HepG2 (cell line): Measurements from ENCODE around the gene MNX1. TPM values are rescaled to one million over a fixed set of nuclear protein-coding genes. Genes with fewer than 3 reads are reported as not detected.

Experiments used
- ATAC-seq: fragments of 200-7000 bp; cut with Tn5 transposase; 3 replicates; pipeline ENCODE4 v1.9.1; 2020; ENCODE audit warnings: mild to moderate bottlenecking, moderate library complexity
- BruUV-seq: library from RNA; stranded (reverse); fragments of 400-500 nt; replicated peaks from 2 replicates; lab custom pipeline; 2021; lab: Mats Ljungman, UMichigan
- CTCF ChIA-PET: fragments of 300-600 bp; formaldehyde crosslinking; extraction: SDS; loops from one replicate; lab custom pipeline; 2021; ENCODE audit warnings: low total read pairs, inconsistent platforms, low intra/inter-chr PET ratio; lab: Yijun Ruan, JAX
- POLR2A ChIA-PET: fragments of 350-600 bp; sonication (Branson Sonifier 250); formaldehyde crosslinking; loops from one replicate; lab custom pipeline; 2020; ENCODE audit warnings: antibody characterized with exemption, inconsistent platforms; lab: Yijun Ruan, JAX
- DNase-seq: peaks from one replicate; pipeline ENCODE4 v3.0.0-alpha.2; 2015; ENCODE audit warnings: low spot score
- FAIRE-seq: peaks from 3 replicates; lab custom pipeline; 2011; peaks lifted over from hg19 to GRCh38; lab: Jason Lieb, UNC
- H2AFZ ChIP-seq: one replicate; pipeline ENCODE4 v1.6.1; 2011; ENCODE audit warnings: low read length, inconsistent platforms
- H3K27ac ChIP-seq: fragments of 300-600 bp; 3 replicates; pipeline ENCODE4 v1.8.0; 2011; ENCODE audit warnings: mixed run types, mild to moderate bottlenecking, mixed read lengths, low read length, inconsistent platforms; ENCODE audit not compliant: insufficient read depth; ENCODE audit errors: extremely low read length
- H3K27me3 ChIP-seq, 2 experiments: fragments of 200-600 bp in 1 of 2; 2 replicates in 1 of 2; 3 replicates in 1 of 2; pipeline versions ENCODE4 v1.6.0 to v1.8.0; 2011; ENCODE audit warnings: low read length in 2 of 2, mild to moderate bottlenecking in 2 of 2, moderate library complexity in 2 of 2, inconsistent platforms in 1 of 2; ENCODE audit not compliant: insufficient read depth in 2 of 2, control insufficient read depth in 1 of 2
- H3K36me3 ChIP-seq, 2 experiments: fragments of 200-600 bp in 1 of 2; replicated peaks in 1 of 2; 2 replicates in 1 of 2; 3 replicates in 1 of 2; pipeline versions ENCODE4 v1.5.1 to v1.8.0; 2011; ENCODE audit warnings: low read length in 2 of 2, inconsistent platforms in 1 of 2; ENCODE audit not compliant: insufficient read depth in 2 of 2, control insufficient read depth in 1 of 2
- H3K4me1 ChIP-seq: 2 replicates; pipeline ENCODE4 v1.5.1; 2012; ENCODE audit warnings: low read length, inconsistent platforms; ENCODE audit not compliant: insufficient read depth
- H3K4me2 ChIP-seq: 2 replicates; pipeline ENCODE4 v1.6.0; 2011; ENCODE audit warnings: low read depth, low read length, inconsistent platforms
- H3K4me3 ChIP-seq, 3 experiments: fragments of 200-600 bp in 1 of 3; sonication (generic), shearing (Covaris generic) in 1 of 3; replicated peaks in 1 of 3; 2 replicates each; pipeline ENCODE4 v1.5.1; 2011 to 2016; ENCODE audit warnings: low read length in 3 of 3, inconsistent platforms in 2 of 3, low read depth in 2 of 3, mild to moderate bottlenecking in 2 of 3, control low read depth in 1 of 3, mixed read lengths in 1 of 3; ENCODE audit not compliant: insufficient read depth in 1 of 3
- H3K79me2 ChIP-seq: one replicate; pipeline ENCODE4 v1.6.1; 2011; ENCODE audit warnings: low read length, inconsistent platforms; ENCODE audit not compliant: insufficient read depth
- H3K9ac ChIP-seq: 2 replicates; pipeline ENCODE4 v1.6.0; 2011; ENCODE audit warnings: mild to moderate bottlenecking, low read depth, low read length, inconsistent platforms; ENCODE audit not compliant: insufficient read depth
- H3K9me3 ChIP-seq: 2 replicates; pipeline ENCODE4 v1.5.1; 2012; ENCODE audit warnings: mild to moderate bottlenecking, low read length
- H4K20me1 ChIP-seq: 2 replicates; pipeline ENCODE4 v1.6.0; 2011; ENCODE audit warnings: inconsistent platforms, mild to moderate bottlenecking, low read length, moderate library complexity; ENCODE audit not compliant: insufficient read depth
- ARNTL ChIP-seq: sonication (generic); formaldehyde crosslinking; IDR thresholded peaks from 2 replicates; pipeline ENCODE4 v1.4.0; 2020; ENCODE audit warnings: mild to moderate bottlenecking, missing genetic modification reagents
- HCFC1 ChIP-seq: fragments of 150-350 bp; IDR thresholded peaks from 2 replicates; pipeline ENCODE4 v1.6.1; 2014; ENCODE audit warnings: low read depth, low read length
- ISL2 ChIP-seq: sonication (generic); formaldehyde crosslinking; IDR thresholded peaks from 2 replicates; pipeline ENCODE4 v1.5.0; 2020; ENCODE audit warnings: missing genetic modification reagents
- MATR3 ChIP-seq: sonication (generic); formaldehyde crosslinking; IDR thresholded peaks from 2 replicates; pipeline ENCODE4 v1.4.0; 2020; ENCODE audit warnings: missing genetic modification reagents
- RAD21 ChIP-seq: fragments of 450-650 bp; formaldehyde crosslinking; IDR thresholded peaks from 2 replicates; pipeline ENCODE4 v1.5.0; 2020; ENCODE audit warnings: mild to moderate bottlenecking
- ZBTB3 ChIP-seq: sonication (generic); formaldehyde crosslinking; IDR thresholded peaks from 2 replicates; pipeline ENCODE4 v1.4.0; 2020; ENCODE audit warnings: low read depth, mild to moderate bottlenecking, moderate library complexity, missing genetic modification reagents, borderline replicate concordance
- ZKSCAN1 ChIP-seq: fragments of 150-350 bp; IDR thresholded peaks from 2 replicates; pipeline ENCODE4 v1.6.1; 2014; ENCODE audit warnings: low read length
- ZMYM3 ChIP-seq: sonication (generic); formaldehyde crosslinking; IDR thresholded peaks from 2 replicates; pipeline ENCODE4 v1.5.1; 2020; ENCODE audit warnings: mild to moderate bottlenecking, missing genetic modification reagents
- ZNF335 ChIP-seq: sonication (generic); formaldehyde crosslinking; IDR thresholded peaks from 2 replicates; pipeline ENCODE4 v1.4.0; 2020; ENCODE audit warnings: missing genetic modification reagents
- ZNF446 ChIP-seq: sonication (generic); formaldehyde crosslinking; IDR thresholded peaks from 2 replicates; pipeline ENCODE4 v1.5.0; 2020; ENCODE audit warnings: mild to moderate bottlenecking, missing genetic modification reagents
- ZNF510 ChIP-seq: sonication (generic); formaldehyde crosslinking; IDR thresholded peaks from 2 replicates; pipeline ENCODE4 v1.4.0; 2020; ENCODE audit warnings: low read depth, mild to moderate bottlenecking, missing genetic modification reagents
- WGBS: methylation state at CpG from one replicate; pipeline ENCODE4 v1.1.6; 2017; ENCODE audit warnings: low lambda C conversion rate; 5-methylcytosine and 5-hydroxymethylcytosine counted together
- in situ Hi-C: cut with HindIII; loops from 2 replicates; pipeline ENCODE4 v1.10.0; 2017; ENCODE audit warnings: low pct_unique_long_range_greater_than_20kb; ENCODE audit not compliant: extremely low pct_ligation_motif_present
- intact Hi-C: fragments of 100-400 bp; cut with micrococcal nuclease; formaldehyde crosslinking; loops from one replicate; pipeline ENCODE4 v1.10.0; 2022; ENCODE audit not compliant: unreplicated experiment
- polyA plus RNA-seq, 8 experiments: library from polyadenylated mRNA; depleted of rRNA in 3 of 8; stranded (reverse) in 7 of 8; unstranded in 1 of 8; fragments of >200 nt; fragmentation: Illumina TruSeq in 4 of 8; extraction: Trizol in 4 of 8; gene quantifications; 2 replicates each; pipeline versions ENCODE4 v1.2.1 to v1.2.3, GENCODE V29; 2011 to 2016; ENCODE audit warnings: low read depth in 4 of 8, missing spikeins in 1 of 8, mixed read lengths in 1 of 8; ENCODE audit not compliant: insufficient read depth in 1 of 8
- total RNA-seq, 5 experiments: library from RNA; depleted of rRNA; stranded (reverse); fragments of >200 nt; fragmentation: Illumina TruSeq; extraction: Trizol; gene quantifications; 2 replicates each; pipeline ENCODE4 v1.2.3, GENCODE V29; 2016; ENCODE audit warnings: low read depth in 1 of 5

The MNX1 gene
- total and polyA plus RNA-seq, 2 of the 13 experiments (the other 11 are each of a cell fraction or from before 2014, with no cell fraction given), result 0.94 to 6.1 TPM

- TF ChIP-seq ZMYM3 (CRISPR knock-in tag), result no peak
- no peak for TF ChIP-seq HCFC1
- TF ChIP-seq ZBTB3 (CRISPR knock-in tag), result no peak
- no peak for TF ChIP-seq ZNF335 (CRISPR knock-in tag)
- no peak for TF ChIP-seq ZNF510 (CRISPR knock-in tag)
- TF ChIP-seq ISL2 (CRISPR knock-in tag), result no peak
- TF ChIP-seq MATR3 (CRISPR knock-in tag), result no peak
- no peak for TF ChIP-seq ZNF446 (CRISPR knock-in tag)
These were observed 2.6 kb upstream of the MNX1 start (continued) for GRCh38 chr7:157013101-157013500.

DNA sequence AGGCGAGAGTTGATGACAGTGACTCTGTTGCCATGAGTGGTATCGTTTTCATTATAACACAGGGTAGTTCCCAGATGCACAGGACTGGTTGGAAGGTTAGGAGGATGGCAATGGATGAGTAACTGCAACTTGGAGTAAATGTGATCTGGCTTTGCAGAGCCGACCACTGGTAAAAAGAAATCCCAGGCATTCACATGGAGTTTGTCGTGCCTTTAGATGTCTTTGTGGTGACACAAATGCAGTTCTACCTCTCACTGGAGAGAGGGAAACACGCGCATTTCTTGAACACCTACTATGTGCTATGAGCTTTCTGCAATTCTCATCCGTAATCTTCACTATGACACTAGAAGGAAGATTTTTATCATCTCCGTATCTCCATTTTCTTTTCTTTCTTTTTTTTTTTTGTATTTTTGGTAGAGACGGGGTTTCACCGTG, 1.7 kb upstream of the MNX1 start:
- Histone ChIP-seq H3K36me3 (no peaks in the 10 kb centered on the region), H3K4me2 (peak overlapping the region; percentile 68), H3K9ac (peak overlapping the region; percentile 12; the same call in 1 of the 2 replicates), H4K20me1 (peaks cover 4% of the 10 kb centered on the region), H3K9me3 (no peaks in the 10 kb centered on the region)
- WGBS, result 39% methylated on average over 10 of the region's 10 CpGs
- CTCF ChIA-PET, result no interaction called here
- no TSS peak for BruUV-seq
- peak; percentile 79 for TF ChIP-seq ZKSCAN1
- TF ChIP-seq ARNTL (CRISPR knock-in tag), result no peak
- TF ChIP-seq RAD21 (CRISPR knock-in tag), result 0 out of 2 replicates have a peak, but pooled peaks have one; percentile 5
- TF ChIP-seq, all 625 proteins: peak for 2
- Histone ChIP-seq H3K4me1 (peaks cover 66% of the 10 kb centered on the region), H3K4me3 (peak overlapping the region in 2 of 3 experiments; percentile 8 to 69; a peak in 1 of 6 replicates), H2AFZ (no peak overlapping the region), H3K27ac (peak overlapping the region; percentile 83), H3K79me2 (peaks cover 12% of the 10 kb centered on the region), H3K27me3 (peaks cover 8 to 61% of the 10 kb centered on the region in 2 experiments)
- POLR2A ChIA-PET, result interaction anchor here (2.7 kb wide), 1 partner anchor 24 kb away, joined by 14 read pairs; no protein-coding TSS in a partner anchor
- in situ Hi-C loops, result no loop called here
- intact Hi-C loops, result loop anchor here (10.0 kb wide), 1 partner anchor 123 kb away; the partner anchor contains the start of gene UBE3C
- no peak for FAIRE-seq
- no peak for ATAC-seq
- no peak for DNase-seq
